Measurements from ENCODE around the gene CDKAL1.
"Not testable (repeated sequence)": the region's sequence is repeated elsewhere in the genome, so short reads cannot be mapped to it uniquely, and the experiment has no call there.

- not testable (repeated sequence) for TF ChIP-seq EZH2 (IDR thresholded peaks at IDR 0.05; ENCODE audit: low read depth)
- TF ChIP-seq, protein P1, sequence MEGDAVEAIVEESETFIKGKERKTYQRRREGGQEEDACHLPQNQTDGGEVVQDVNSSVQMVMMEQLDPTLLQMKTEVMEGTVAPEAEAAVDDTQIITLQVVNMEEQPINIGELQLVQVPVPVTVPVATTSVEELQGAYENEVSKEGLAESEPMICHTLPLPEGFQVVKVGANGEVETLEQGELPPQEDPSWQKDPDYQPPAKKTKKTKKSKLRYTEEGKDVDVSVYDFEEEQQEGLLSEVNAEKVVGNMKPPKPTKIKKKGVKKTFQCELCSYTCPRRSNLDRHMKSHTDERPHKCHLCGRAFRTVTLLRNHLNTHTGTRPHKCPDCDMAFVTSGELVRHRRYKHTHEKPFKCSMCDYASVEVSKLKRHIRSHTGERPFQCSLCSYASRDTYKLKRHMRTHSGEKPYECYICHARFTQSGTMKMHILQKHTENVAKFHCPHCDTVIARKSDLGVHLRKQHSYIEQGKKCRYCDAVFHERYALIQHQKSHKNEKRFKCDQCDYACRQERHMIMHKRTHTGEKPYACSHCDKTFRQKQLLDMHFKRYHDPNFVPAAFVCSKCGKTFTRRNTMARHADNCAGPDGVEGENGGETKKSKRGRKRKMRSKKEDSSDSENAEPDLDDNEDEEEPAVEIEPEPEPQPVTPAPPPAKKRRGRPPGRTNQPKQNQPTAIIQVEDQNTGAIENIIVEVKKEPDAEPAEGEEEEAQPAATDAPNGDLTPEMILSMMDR (conservative IDR thresholded peaks at IDR 0.05), result not testable (repeated sequence)
Observed at GRCh38 chr6:20725235-20725634, 191.0 kb downstream of the CDKAL1 start.
